Stimulated activated CD4-positive, alpha-beta T cell treated with anti-CD3 and anti-CD28 coated beads, Interleukin-1b, Interleukin-23, amount 100 ng/mL, for 24 hours (primary cell): Measurements from ENCODE around the gene PGGHG.
A peak's percentile ranks its signal among the peaks of the same experiment; 100 is the strongest.
"Not testable (repeated sequence)": the region's sequence is repeated elsewhere in the genome, so short reads cannot be mapped to it uniquely, and the experiment has no call there.

Source experiments
- DNase-seq, 4 experiments: peaks; one replicate each; pipeline ENCODE4 v3.0.0-alpha.2; 2020; ENCODE audit warnings: low read depth in 4 of 4, low spot score in 1 of 4

The PGGHG gene

DNA sequence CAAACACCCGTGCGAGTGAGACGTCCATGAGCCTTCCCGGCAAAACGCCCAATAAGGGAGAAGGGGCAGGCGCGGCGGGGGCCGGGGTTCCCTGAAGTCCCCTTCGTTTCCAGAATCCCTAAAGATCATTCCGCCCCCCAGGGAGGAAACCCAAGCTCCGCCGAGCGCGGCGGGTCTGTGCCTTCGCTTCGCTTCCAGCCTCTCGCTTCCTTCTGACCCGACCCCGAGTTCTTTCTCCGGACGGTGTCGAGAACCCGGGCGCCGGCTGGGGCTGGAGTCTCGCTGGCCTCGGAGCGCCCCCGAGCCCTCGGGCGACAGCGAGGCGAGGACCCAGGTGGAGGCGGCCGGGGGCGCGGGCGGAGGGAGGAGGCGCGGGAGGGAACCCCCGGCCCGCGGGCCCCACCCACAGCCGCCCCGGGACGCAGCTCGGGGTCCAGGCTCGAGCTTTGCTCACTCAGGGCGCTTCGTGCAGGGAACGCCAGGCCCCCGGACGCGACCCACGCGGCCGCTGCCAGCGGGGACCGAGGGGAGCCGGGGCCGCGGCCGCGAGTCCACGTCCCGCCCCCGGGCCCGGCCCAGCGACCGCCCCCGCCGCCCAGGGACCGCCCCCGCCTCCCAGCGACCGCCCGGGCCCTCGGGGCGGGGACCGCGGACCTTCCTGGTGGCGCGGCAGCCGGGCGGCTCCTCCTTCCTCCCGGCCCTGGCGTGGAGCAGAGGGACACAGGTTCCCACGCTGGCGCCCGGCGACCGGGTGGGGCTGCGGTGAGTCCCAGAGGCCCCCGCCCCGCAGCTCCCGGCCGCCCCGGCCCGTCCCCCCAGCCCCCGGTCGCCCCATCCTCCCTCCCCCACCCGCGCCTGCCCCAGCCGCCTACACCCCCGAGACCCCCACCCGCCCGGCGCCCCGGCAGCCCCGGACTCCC, at the start of gene PGGHG:
PGGHG (plus strand) TSS at position 649 of the 920 bp plus-strand sequence. CDS start 691 bp downstream, outside the sequence.
- no peak for DNase-seq

DNA sequence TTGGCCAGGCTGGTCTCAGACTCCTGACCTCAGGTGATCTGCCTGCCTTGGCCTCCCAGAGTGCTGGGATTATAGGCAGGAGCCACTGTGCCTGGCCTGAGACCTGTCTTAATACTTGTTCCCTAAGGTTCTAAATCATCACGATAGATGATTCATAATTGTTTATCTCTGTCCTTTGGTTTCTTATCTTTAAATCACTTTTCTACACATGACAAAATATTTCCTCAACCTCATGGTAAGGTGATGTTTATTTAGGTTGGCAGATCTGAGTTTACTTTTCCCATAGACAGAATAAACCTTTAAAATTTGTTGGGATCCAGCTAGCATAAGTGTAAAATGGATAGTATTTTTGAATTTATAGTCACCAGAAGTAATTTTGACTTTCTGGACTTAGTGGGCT, 48.6 kb upstream of the PGGHG start:
- no peak for DNase-seq

DNA sequence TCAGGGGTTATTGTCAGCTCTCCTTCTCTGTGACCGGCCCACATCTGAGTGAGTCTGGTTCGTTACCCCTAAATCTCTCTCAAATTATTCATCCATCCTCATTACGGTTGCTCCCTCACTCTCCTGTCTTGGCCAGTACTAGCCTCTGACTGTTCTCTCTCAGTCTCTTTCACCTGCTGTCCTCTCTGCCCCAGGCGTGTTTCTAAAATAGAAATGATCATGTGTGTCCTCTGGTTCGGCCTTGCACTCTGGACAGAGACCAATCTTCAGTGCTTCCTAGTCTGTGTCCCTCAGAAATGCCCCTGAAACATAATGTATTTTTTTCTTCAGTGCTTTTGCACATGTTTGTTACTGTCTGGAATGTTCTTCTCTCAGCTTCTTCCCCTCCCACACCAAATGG, 47.3 kb upstream of the PGGHG start:
- no peak for DNase-seq

DNA sequence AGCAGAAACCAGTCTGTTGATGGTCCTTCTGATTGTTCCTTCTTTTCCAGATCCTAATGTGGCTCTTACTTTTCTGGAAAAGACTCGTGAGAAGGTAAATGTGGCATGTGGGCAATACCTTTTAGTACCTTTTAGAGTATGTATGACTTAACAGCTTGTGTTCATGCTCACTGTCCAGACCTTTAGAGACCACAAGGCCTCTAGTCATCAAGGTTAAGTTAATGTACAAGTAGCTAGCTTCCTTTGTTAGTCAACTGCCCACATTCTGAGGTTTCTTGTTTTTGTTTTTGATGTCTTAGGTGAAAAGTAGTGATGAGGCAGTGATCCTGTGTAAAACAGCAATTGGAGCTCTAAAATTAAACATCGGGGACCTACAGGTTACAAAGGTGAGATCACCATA, 44.5 kb upstream of the PGGHG start:
- no peak for DNase-seq

DNA sequence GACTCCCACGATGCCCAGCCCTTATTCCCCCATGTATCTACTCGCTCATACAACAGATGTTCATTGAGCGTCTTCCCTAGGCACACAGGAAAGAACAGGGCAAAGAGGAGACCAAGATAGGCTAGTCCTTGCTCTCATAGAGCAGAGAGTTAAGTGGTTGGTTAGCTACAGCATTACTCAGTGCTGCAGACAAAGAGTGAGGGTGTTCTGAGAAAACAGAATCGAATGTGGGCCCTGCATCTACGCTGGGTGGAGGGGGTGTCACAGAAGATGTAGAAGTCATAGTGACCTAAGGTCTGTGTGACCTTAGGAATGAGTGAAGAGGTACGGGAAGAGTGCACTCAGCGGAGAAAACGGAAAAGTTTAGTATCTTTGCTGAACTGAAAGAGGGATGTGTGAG, 39.9 kb upstream of the PGGHG start:
- no peak for DNase-seq

DNA sequence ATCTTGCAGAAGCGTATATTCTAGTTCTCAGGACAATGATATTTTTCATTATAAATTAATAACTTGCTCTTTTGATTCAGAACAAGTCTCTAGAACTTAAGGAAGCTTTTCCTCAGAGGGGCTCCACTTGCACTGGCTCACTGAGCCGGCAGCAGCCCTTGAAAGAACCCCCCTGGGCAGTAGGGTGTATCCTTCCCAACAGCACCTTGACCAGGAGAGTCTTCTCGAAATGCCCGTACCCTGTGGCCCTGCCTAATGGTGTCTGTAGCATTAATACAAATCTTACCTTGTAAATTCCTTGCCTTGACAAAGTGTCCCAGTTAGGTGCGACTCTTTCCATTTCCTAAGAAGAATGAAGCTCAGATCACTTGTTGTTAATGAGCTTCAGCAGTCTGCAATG, 38.7 kb upstream of the PGGHG start:
- DNase-seq = no peak

DNA sequence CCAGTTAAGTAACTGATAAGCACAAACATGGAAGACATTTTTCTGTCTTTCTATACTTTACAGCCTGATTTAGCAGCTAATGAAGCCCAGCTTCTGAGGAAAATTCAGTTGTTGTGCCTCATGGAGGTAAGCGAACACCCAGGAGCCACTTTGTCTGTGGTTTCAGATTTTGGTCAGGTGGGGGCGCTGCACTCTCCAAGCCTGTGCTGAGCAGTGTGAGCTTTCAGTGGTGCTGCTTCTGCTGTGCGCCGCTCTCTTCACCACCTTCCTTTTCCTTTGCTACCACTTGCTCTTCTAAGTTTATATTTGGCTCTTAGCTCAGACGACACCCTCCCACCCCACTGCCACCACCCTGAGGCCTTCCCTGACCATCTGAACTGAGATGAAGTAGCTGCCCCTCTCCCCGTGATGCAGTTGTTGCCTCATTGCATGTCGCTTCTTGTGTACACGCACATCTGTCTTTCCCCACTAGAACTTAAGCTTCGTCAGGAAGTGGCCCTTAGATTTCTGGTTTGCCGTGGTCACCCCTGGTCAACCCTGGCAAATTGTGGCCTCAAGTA, 38.1 kb upstream of the PGGHG start:
- DNase-seq = peak in 3 of 4 experiments; percentile 51 to 67 (median 54)

DNA sequence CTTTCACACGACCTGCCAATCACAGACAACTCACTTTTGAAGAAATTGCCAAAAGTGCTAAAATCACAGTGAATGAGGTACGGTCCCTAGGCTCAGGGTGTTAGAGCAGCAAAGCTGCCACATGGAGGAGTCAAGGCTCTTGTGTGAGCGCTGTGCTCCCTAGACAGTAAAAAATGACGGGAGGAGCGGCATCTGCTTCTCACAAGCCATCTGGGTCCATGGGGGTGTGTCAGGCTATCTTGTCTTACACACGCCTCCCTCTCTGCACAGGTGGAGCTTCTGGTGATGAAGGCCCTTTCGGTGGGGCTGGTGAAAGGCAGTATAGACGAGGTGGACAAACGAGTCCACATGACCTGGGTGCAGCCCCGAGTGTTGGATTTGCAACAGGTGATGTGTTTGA, 37.4 kb upstream of the PGGHG start:
- no peak for DNase-seq

DNA sequence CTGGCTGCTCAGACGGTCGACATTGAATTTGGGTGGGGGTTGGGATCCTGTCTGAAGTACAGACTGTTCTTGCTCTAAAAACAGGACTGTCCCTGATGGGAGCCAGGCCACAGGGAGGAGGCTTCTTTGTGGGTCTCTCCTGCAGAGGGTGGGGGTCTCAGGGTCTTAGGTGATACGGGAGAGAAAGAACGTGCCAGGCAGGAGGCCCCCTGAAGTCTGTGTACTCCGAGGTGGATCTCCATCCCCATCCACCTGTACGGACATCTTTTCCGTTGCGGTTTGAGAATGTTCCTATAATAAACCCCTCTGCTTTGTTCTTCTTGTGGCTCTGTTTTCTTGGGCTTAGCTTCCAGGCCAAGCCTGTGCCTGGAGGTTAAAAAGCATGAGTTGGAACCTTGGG, 36.3 kb upstream of the PGGHG start:
- no peak for DNase-seq

DNA sequence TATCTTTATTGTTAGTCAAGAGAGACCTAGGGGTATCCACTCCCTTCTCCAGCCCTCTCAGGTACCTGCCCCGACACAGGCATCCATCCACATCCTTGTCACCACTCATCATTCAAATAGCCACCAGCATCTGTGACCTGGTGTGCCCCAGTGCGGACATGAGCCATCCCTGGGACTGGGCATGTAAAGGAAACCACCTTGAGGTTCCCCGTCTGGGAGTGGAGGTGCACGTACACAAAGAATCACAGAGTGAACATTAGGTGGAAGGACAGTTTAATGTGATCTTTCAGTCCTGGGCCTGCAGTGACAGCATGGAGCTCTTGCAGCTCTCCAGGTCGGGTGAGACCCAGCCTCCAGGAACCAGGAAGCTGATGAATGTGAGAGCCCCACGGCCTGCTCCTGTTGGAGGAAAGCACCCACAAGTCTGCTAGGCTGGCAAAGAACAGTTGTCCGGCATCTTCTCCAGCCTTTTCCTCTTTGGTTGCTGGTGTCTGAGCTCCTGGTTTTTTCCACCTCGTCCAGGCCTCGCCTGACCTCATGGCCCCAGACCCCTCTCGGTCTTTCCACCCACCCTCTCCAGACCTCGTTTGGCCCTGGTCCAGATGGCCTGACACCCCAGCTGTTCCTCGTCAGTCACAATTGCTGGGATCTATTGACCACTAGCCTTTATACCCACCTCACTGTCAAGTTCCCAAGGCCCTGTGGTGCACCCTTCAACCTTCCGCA, 35.6 kb upstream of the PGGHG start:
- no peak for DNase-seq

DNA sequence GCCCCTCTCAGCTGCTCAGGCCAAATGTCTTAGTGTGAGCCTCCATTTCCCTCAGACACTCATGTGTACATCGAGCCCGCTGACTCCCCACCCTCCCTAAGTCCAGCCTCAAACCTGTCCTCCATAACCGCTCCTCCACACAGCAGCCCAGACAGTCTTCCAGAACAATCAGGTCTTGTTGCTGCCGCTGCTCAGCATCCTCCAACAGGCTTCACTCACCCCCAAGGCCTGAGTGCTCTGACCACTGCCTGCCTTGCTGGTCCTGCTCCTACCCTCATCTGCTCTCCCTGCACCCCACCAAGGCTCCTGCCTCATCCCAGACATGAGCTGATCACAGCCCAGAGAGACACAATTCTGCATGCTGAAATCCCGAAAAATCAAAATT, 35.0 kb upstream of the PGGHG start:
- DNase-seq = no peak

DNA sequence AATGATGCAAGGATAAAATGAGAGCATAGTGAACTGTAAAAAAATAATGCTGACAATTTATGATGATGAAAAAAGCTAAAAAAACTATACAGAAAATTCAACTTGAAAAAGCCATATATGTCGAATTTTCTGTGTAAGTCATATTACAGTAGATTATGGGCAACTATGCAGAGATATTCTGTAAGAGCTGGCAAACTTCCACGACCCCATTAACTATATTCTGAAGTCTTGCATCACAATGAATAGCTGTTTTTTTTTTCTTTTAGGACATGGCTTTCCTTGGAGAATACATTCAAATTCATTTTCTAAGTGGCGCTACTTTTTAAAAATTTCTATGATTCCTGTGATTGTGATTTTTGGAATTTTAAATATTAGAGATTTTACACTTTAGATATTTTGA, 33.8 kb upstream of the PGGHG start:
- DNase-seq = no peak

DNA sequence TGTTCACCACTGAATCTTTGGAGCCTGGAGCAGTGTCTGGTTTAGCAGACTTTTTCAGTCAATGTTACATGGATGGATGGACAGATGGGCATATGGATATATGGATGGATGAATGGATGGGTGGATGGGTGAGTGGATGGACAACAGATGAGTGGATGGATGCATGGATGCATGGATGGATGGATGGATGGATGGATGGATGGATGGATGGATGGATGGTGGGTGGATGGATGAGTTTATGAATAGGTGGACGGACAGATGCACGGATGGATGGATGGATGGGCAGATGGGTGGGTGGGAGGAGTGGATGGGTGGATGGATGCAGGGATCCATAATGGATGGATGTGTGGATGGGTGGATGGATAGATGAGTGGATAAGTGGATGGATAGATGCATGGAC, 33.1 kb upstream of the PGGHG start:
- DNase-seq = no peak

DNA sequence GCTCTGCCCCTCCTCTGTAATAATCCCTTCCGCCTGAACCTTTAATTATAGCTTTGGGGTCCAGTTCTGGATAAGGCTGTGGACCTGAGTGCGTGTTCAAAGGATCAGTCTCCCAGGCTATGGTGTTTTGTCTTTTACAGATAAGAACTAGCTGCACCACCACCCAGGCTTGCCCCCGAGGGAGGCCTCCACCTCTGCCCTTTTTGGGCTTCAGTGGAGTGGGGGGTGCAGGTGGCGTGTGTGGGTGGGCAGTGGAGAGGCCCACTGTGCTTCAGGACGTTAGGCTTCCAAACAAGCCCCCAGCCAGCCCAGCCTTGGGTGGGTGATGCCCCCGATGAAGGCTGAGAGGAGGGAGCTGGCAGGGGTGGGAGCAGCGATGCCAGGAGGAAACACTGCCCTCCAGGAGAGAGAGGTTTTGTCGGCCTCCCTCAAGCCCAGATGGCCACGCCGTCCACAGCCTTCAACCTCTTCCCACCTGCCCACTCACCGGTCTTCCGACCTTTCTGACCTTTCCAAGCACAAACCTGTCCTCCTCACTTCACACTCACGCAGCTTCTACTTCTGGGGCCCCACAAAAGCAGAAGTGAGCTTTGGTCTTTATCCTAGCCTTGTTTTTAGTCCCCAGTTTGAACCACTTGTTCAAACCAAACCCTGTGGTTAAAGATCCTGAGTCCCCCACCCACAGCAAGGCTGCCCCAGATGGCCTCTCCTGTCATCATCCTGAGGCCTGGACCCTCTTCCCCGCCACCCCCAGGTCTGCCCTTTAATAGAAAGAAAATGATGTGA, 31.8 kb upstream of the PGGHG start:
- no peak for DNase-seq

DNA sequence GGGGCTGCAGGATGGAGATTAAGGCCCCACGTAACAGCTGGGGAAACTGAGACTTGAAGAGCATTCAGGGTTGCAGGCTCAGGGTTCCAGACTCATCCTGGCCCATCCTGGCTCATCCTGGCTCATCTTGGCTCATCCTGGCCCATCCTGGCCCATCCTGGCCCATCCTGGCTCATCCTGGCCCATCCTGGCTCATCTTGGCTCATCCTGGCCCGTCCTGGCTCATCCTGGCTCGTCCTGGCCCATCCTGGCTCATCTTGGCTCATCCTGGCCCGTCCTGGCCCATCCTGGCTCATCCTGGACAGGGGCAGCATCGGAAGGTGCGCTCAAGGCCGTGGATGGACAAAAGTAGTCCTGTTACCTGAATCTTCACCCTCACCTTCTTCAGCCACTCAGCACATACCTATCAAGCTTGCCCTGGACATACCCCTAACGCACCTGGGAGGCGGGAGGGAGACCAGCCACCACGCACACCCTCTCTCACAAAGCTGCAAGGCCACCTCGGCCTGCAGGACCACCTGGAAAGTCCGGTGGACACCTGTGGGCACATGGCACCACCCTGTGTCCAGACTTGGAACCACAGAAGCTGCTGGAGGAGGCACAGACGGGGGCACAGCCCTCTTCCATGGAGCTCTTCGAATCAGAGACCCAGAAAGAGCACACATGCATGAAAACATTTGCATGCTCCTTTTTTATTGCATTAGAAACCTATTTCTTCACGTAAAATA, 31.0 kb upstream of the PGGHG start:
- DNase-seq = no peak

DNA sequence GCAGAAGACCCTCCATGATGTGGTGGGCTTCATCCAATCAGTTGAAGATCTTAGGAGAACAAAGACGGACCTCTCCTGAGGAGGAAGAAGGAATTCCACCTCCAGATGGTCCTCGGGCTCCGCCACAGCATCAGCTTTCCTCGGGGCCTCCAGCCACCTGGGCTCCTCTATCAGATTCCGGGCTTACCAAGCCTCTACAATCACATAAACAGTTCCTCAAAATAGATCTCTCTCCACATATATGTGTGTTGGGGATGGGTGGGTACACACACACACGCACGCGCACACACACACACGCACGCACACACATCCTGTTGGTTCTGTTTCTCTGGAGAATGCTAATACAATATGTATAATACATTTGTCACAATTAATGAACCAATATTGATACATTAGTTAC, 29.5 kb upstream of the PGGHG start:
- no peak for DNase-seq

DNA sequence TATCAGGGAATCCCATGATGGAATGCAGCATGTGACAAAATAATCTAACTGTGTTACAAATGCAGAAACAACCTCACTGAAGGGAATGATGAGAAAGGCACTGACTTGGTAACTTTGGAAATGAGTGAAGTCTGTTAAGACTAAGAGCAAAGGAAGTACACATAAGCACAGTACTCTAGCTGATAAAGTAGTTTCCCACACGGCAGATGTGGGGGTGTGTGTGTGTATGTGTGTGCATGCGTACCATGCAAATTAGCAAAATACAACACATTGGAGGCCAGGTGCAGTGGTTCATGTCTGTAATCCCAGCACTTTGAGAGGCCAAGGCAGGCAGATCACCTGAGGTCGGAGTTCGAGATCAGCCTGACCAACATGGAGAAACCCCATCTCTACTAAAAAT, 27.3 kb upstream of the PGGHG start:
- no peak for DNase-seq

DNA sequence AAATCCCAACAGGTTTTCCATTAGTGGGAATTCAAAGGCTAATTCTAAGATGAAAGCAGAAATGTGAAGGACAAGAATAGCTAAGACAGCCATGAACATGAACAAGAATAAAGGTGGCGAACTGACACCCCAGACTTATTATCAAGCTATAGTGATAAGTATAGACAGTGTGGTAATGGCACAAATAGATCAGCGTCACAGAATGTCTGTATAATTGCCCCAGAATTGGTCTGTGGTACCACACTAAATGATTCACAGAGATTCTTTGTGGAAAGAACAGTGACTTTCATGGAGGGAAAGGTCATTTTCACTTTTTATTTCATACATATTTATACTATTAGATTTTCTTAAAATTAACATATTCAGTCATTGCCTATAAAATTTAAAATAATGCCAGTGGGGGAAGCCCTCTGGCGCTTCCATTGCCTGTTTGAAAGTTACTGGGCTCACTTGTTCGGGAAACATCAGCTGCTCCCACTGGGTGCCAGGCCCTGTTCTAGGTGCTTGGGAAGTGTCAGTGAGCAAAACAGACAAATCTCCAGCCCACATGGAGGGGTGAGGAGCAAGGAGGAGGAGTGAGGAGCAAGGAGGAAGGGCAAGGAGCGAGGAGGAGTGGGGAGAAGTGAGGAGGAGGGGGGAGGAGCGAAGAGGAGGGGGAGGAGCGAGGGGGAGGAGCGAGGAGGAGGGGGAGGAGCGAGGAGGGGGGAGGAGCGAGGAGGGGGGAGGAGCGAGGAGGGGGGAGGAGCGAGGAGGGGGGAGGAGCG, 22.1 kb upstream of the PGGHG start:
- DNase-seq = no peak

DNA sequence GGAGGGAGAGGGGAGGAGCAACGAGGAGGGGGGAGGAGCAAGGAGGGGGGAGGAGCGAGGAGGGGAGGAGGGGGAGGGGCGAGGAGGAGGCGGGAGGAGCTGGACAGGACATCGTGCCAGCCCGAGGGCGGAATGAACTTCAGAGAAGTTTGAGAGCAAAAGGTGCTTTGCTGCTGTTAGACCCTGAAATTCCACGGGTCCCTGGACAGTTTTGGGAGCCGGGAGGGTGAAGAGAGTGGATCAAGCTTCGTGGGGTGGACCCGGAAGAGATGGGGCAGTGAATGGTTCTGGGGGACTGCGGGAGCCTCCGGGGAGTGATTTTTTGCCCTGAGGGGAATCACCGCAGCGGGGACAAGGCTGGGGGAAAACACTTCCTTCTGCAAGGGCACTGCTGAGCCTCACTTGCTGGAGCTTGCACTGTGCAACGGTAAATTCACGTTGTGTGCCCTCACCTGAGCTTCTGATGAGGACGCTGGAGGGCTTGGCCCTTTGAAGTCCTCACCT, 21.4 kb upstream of the PGGHG start:
- DNase-seq = no peak

DNA sequence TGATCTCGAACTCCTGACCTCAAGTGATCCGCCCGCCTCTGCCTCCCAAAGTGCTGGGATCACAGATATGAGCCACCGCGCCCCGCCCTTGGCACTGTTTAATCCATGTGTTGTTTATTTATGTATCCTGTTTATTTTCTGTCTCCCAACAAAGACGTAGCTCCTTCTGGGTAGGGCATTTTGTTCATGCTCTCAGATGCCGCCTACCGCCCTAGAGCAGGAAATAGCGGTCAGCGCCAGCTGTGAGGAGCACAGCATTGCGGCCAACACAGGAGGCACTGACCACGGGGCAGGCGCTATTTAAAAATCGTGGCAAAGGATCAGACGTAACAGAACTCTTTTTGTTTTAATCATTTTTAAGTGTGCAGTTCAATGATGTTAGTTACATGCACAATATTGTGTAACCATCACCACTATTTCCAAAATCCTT, 20.2 kb upstream of the PGGHG start:
- not testable (repeated sequence) for DNase-seq
